ENCODE results near the gene SPAG16. TPM values are rescaled to one million over a fixed set of nuclear protein-coding genes. Genes with fewer than 3 reads are reported as not detected.

SPAG16 gene
- total RNA-seq, 4 donors from 2014 or later = 25.5 to 42.7 (median 27.8) TPM

DNA sequence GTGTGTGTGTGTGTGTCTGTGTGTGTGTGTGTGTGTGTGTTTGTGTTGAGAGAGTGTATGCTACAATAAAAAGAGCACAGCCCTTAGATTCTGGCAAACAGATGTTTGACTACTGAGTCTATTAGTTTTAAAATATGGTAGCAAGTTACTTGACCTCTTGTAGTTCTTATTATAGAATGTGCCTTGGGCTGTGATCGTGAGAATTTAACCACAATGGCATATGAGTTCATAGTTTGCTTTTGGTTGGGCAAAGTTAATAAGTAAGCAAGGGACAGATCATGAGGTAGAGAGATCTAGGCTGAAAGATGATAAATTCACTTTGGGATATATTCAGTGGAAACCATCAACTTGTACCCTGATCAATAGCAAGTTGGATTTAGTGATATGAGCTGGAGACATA is 792.3 kb downstream of the SPAG16 start:
- WGBS, 2 donors = 50 to 64% methylated on average over 1 of the region's 1 CpG
- Histone ChIP-seq H3K36me3 (no peaks in the 10 kb centered on the region), H3K27me3 (no peaks in the 10 kb centered on the region), H3K4me3 (no peak overlapping the region), H3K27ac (no peak overlapping the region), H3K9me3 (no peaks in the 10 kb centered on the region), H3K4me1 (no peaks in the 10 kb centered on the region)
- DNase-seq (ENCODE audit: low spot score in 2 of 2) = no peak
- no peak for TF ChIP-seq POLR2A (IDR thresholded peaks at IDR 0.05)
- TF ChIP-seq, protein P1, sequence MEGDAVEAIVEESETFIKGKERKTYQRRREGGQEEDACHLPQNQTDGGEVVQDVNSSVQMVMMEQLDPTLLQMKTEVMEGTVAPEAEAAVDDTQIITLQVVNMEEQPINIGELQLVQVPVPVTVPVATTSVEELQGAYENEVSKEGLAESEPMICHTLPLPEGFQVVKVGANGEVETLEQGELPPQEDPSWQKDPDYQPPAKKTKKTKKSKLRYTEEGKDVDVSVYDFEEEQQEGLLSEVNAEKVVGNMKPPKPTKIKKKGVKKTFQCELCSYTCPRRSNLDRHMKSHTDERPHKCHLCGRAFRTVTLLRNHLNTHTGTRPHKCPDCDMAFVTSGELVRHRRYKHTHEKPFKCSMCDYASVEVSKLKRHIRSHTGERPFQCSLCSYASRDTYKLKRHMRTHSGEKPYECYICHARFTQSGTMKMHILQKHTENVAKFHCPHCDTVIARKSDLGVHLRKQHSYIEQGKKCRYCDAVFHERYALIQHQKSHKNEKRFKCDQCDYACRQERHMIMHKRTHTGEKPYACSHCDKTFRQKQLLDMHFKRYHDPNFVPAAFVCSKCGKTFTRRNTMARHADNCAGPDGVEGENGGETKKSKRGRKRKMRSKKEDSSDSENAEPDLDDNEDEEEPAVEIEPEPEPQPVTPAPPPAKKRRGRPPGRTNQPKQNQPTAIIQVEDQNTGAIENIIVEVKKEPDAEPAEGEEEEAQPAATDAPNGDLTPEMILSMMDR (IDR thresholded peaks at IDR 0.05) = no peak
- TF ChIP-seq EP300 (IDR thresholded peaks at IDR 0.05) = no peak

DNA sequence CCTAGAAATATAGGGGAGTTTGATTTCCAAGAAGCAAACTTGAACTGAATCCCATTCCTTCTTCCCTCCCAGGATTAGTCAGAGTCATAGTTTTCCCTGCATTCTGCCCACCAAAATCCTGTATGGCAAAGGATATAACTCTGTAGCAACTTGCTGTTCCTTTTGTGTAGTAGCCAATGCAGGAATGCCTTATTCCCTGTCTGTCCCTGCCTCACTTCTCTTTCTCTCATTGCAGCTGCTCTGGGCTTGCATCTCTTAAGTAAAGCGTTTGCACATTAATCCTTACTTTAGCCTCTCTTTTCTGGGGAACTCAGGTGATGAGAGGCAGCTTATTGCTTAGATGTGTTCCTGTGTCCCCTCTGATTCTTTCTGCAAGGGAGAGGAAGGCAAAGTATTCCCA is 793.5 kb downstream of the SPAG16 start:
- Histone ChIP-seq H3K4me1 (no peaks in the 10 kb centered on the region), H3K9me3 (no peaks in the 10 kb centered on the region), H3K36me3 (no peaks in the 10 kb centered on the region), H3K4me3 (no peak overlapping the region), H3K27me3 (no peaks in the 10 kb centered on the region), H3K27ac (no peak overlapping the region)
- DNase-seq (ENCODE audit: low spot score in 2 of 2) = no peak
- TF ChIP-seq EP300 (IDR thresholded peaks at IDR 0.05) (no peak), POLR2A (IDR thresholded peaks at IDR 0.05) (no peak)
- TF ChIP-seq, protein P1 (IDR thresholded peaks at IDR 0.05) = no peak
- WGBS, 2 donors = 67 to 82% methylated on average over 1 of the region's 1 CpG

DNA sequence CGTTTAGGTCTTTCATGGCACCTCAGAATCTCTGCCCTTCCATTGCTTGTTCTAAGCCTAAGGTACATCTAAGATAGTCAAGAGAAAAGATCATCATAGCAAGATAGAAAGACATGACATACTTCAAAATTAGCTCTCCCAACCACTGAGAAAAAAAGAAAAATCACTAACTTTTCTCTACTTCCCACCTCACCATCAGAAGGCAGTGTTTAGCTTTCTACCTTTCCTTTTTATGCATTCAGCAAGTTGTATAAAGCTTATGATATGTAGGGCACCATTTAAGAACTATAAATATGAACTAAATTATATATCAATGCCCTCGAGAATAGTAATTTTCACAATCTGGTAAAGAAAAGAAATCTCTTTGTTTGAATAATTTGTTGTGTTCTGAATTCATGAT is 794.8 kb downstream of the SPAG16 start:
- no peaks in the 10 kb centered on the region for H3K4me1 ChIP-seq
- no peaks in the 10 kb centered on the region for H3K36me3 ChIP-seq
- H3K9me3 ChIP-seq = no peaks in the 10 kb centered on the region
- 69 to 78% methylated on average over 2 of the region's 2 CpGs for WGBS, 2 donors
- no peak overlapping the region for H3K4me3 ChIP-seq
- no peaks in the 10 kb centered on the region for H3K27me3 ChIP-seq
- TF ChIP-seq EP300 (IDR thresholded peaks at IDR 0.05) (no peak), POLR2A (IDR thresholded peaks at IDR 0.05) (no peak)
- TF ChIP-seq, protein P1 (IDR thresholded peaks at IDR 0.05) = no peak
- no peak overlapping the region for H3K27ac ChIP-seq
- no peak for DNase-seq (ENCODE audit: low spot score in 2 of 2)

DNA sequence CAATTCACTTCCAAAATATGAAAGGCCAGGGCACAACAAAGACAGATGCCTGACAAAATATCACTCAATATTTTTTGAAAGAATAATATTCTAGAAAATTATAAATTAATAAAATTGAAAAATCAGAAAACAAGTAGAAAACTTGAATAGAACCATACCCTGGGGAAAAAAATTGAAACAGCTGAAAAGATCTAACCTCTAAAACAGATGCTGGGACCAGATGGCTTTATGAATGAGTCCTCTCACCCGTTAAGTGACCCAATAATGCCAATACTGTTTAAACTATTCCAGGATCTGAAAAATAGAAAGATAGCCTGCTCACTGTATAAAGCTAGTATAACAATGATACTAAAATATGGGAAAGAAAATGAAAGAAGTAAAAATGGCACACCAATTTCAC is 804.3 kb downstream of the SPAG16 start:
- H3K4me3 ChIP-seq = no peak overlapping the region
- WGBS, 2 donors = 23 to 26% methylated on average over 1 of the region's 1 CpG
- H3K9me3 ChIP-seq = no peaks in the 10 kb centered on the region
- DNase-seq (ENCODE audit: low spot score in 2 of 2) = no peak
- no peak overlapping the region for H3K27ac ChIP-seq
- H3K36me3 ChIP-seq = no peaks in the 10 kb centered on the region
- no peak for TF ChIP-seq POLR2A (IDR thresholded peaks at IDR 0.05)
- TF ChIP-seq, protein P1 (IDR thresholded peaks at IDR 0.05) = no peak
- TF ChIP-seq EP300 (IDR thresholded peaks at IDR 0.05) = no peak
- H3K27me3 ChIP-seq = no peaks in the 10 kb centered on the region
- no peaks in the 10 kb centered on the region for H3K4me1 ChIP-seq

DNA sequence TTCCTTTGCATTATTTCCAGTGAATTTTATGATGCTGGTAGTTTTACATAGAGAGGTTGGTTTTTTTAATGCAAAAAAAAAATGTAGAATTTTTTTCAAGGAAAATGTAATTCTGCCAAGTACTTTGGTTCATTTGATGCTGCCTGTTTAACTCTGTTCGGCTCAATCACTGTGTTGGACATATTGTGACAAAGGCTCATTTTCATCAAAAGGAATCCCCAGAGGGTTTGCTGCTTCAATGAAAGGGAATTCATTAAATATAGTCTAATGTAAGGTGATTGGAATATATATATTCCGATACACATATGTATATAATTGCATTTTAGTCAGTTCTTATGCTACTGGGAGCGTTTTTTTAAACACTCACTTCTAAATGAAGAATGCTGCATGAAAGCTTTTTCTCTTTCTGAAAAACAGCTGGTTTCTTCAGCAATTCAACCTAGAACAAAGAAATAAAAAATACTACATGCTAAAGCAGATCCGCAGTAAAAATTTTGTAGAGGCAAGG is 812.0 kb downstream of the SPAG16 start:
- Histone ChIP-seq H3K4me3 (no peak overlapping the region), H3K4me1 (no peaks in the 10 kb centered on the region), H3K9me3 (no peaks in the 10 kb centered on the region), H3K27me3 (no peaks in the 10 kb centered on the region), H3K36me3 (no peaks in the 10 kb centered on the region), H3K27ac (no peak overlapping the region)
- WGBS, 2 donors = 68 to 79% methylated on average over 4 of the region's 4 CpGs
- DNase-seq (ENCODE audit: low spot score in 2 of 2) = no peak
- no peak for TF ChIP-seq EP300 (IDR thresholded peaks at IDR 0.05)

DNA sequence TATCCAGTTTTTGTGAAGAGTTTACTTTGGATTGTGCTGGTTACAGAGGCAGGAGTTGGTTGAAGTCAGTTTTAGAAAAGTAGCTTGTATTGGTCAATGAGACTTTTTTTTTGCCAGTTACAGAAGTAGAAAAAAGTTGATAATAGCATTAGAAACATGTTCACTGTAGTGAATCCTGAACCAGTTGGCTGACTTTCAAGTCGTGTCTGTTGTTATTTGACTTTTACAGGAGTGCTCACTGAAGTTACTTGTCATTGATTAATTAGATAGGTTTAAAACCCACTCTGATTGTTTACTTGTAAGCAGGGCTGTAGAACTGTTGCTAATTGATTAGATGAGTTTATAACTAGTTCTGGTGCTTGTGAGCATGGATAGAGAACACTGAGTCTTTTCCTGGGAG is 814.5 kb downstream of the SPAG16 start:
- WGBS, 2 donors = 15 to 29% methylated on average over 1 of the region's 1 CpG
- no peak overlapping the region for H3K4me3 ChIP-seq
- no peak for DNase-seq (ENCODE audit: low spot score in 2 of 2)
- no peak overlapping the region for H3K27ac ChIP-seq
- H3K4me1 ChIP-seq = no peaks in the 10 kb centered on the region
- H3K27me3 ChIP-seq = no peaks in the 10 kb centered on the region
- TF ChIP-seq, protein P1 (IDR thresholded peaks at IDR 0.05) = no peak
- TF ChIP-seq POLR2A (IDR thresholded peaks at IDR 0.05) = no peak
- no peak for TF ChIP-seq EP300 (IDR thresholded peaks at IDR 0.05)
- H3K9me3 ChIP-seq = no peaks in the 10 kb centered on the region
- no peaks in the 10 kb centered on the region for H3K36me3 ChIP-seq

All from tibial nerve (tissue), 4 donors.